Tibial nerve (tissue), 4 donors: ENCODE results near the gene PSMD14. TPM values are rescaled to one million over a fixed set of nuclear protein-coding genes. Genes with fewer than 3 reads are reported as not detected.

Experiments used
- DNase-seq, 2 donors: peaks; one replicate each; pipeline ENCODE4 v3.0.0-alpha.2; 2019; ENCODE audit warnings: low spot score in 2 of 2
- H3K27ac ChIP-seq, 4 donors: fragments of 200-600 bp; sonication (generic) in 3 of 4; one replicate each; pipeline ENCODE4 v1.5.1; 2017 to 2019; ENCODE audit warnings: mild to moderate bottlenecking in 1 of 4
- H3K27me3 ChIP-seq, 2 donors: fragments of 200-600 bp; sonication (generic) in 1 of 2; one replicate each; pipeline versions ENCODE4 v1.5.1 to v1.6.0; 2017 to 2019
- H3K36me3 ChIP-seq, 3 donors: fragments of 200-600 bp; sonication (generic); one replicate each; pipeline ENCODE4 v1.5.1; 2018 to 2019
- H3K4me1 ChIP-seq, 4 donors: fragments of 200-600 bp; sonication (generic) in 3 of 4; one replicate each; pipeline ENCODE4 v1.5.1; 2017 to 2019
- H3K4me3 ChIP-seq, 4 donors: fragments of 200-600 bp; sonication (generic) in 3 of 4; one replicate each; pipeline ENCODE4 v1.5.1; 2017 to 2019; ENCODE audit warnings: mild to moderate bottlenecking in 1 of 4, moderate library complexity in 1 of 4
- H3K9me3 ChIP-seq, 4 donors: fragments of 200-600 bp; sonication (generic) in 3 of 4; one replicate each; pipeline ENCODE4 v1.5.1; 2017 to 2019
- EP300 ChIP-seq, 2 donors: sonication (generic); formaldehyde crosslinking; IDR thresholded peaks; one replicate each; pipeline ENCODE4 v1.6.1; 2017; ENCODE audit warnings: antibody characterized with exemption in 2 of 2, mild to moderate bottlenecking in 1 of 2
- POLR2A ChIP-seq, 2 donors: fragments of 450-650 bp; IDR thresholded peaks; one replicate each; pipeline ENCODE4 v1.6.1; 2017; ENCODE audit warnings: antibody characterized with exemption in 2 of 2, mild to moderate bottlenecking in 2 of 2, moderate library complexity in 2 of 2
- WGBS, 2 donors: methylation state at CpG; one replicate each; pipeline ENCODE4 v1.1.5; 2018; 5-methylcytosine and 5-hydroxymethylcytosine counted together
- total RNA-seq, 4 donors: library from RNA; depleted of rRNA; stranded (reverse); fragments of >200 nt; gene quantifications; one replicate each; pipeline ENCODE4 v1.1.0, GENCODE V29; 2016
- TF ChIP-seq, protein P1 (sequence below), 5 experiments: fragments of 200-600 bp in 3 of 5; fragments of 450-650 bp in 2 of 5; sonication (generic) in 3 of 5; IDR thresholded peaks; one replicate each; pipeline ENCODE4 v1.5.1; 2016 to 2019; ENCODE audit warnings: antibody characterized with exemption in 5 of 5, mild to moderate bottlenecking in 3 of 5, moderate library complexity in 2 of 5

Gene PSMD14
- total RNA-seq, 4 donors from 2014 or later, result 22.0 to 29.1 (median 26.4) TPM

DNA sequence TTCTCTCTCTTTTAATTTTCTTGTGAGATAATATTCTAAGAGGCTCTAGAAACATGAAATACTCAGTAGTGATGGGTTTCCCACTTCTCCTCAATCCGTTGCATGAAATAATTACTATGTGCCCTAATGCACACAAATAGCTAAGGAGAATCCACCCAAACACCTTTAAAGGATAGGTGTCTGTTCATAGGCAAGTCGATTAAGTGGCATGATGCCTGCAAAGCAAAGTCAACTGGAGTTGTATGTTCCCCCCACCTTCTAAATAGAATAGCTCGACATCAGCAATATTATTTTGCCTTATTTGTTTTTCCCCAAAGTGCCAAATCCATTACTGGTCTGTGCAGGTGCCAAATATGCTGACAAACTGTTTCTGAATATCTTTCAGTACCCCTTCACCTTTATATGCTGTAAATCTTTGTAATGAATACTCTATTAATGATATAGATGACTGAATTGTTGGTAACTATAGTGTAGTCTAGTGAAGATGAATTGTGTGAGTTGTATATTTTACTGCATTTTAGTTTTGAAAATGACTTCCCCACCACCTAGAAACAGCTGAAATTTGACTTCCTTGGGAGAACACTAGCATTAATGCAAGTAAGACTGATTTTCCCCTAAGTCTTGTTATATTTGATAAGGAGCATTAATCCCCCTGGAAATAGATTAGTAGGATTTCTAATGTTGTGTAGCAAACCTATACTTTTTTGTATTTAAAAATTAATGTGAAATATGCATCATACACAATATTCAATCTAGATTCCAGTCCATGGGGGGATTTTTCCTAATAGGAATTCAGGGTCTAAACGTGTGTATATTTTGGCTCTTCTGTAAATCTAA lies 116.9 kb downstream of the PSMD14 start:
- Histone ChIP-seq H3K4me3 (no peak overlapping the region), H3K9me3 (no peaks in the 10 kb centered on the region), H3K27me3 (peaks cover 18 to 98% of the 10 kb centered on the region in 2 donors), H3K36me3 (no peaks in the 10 kb centered on the region), H3K4me1 (peaks cover 0 to 28% (median 4%) of the 10 kb centered on the region in 4 donors), H3K27ac (no peak overlapping the region)
- 27 to 28% methylated on average over 4 of the region's 4 CpGs for WGBS, 2 donors
- TF ChIP-seq, protein P1, sequence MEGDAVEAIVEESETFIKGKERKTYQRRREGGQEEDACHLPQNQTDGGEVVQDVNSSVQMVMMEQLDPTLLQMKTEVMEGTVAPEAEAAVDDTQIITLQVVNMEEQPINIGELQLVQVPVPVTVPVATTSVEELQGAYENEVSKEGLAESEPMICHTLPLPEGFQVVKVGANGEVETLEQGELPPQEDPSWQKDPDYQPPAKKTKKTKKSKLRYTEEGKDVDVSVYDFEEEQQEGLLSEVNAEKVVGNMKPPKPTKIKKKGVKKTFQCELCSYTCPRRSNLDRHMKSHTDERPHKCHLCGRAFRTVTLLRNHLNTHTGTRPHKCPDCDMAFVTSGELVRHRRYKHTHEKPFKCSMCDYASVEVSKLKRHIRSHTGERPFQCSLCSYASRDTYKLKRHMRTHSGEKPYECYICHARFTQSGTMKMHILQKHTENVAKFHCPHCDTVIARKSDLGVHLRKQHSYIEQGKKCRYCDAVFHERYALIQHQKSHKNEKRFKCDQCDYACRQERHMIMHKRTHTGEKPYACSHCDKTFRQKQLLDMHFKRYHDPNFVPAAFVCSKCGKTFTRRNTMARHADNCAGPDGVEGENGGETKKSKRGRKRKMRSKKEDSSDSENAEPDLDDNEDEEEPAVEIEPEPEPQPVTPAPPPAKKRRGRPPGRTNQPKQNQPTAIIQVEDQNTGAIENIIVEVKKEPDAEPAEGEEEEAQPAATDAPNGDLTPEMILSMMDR (IDR thresholded peaks at IDR 0.05), result no peak
- TF ChIP-seq POLR2A (IDR thresholded peaks at IDR 0.05), result no peak
- no peak for TF ChIP-seq EP300 (IDR thresholded peaks at IDR 0.05)
- no peak for DNase-seq

DNA sequence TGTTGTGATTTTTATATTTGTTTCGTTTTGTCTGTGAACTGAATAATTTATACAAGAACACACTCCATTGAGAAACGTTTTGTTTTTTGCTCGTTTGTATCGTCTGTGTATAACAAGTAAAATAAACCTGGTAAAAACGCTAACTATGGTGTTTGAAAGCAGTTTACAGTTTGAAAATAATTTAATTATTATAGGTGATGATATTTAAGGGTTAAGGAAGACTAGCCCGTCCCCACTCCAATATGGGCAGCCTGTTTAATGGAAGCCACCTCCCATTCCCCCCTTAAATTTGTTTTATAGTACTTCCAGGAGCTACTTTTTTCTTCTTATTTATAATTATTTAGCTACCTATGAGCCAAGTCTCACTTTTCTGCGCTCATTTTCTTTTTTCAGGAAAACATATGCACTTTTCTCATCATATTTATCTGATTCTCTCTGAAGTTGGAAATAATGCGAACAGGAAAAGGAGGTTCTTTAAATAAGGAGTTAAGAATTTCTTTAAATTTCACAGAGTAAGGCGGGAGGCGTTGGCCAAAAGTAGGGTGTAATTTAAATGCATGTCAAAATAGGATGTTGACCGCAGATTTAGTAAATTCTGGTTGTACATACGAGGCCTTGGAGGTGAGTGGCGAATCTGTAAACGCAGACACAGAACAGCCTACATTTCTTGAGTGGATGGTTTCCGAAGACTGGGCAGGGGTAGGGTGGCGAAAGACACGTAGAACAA lies 117.7 kb downstream of the PSMD14 start:
- Histone ChIP-seq H3K27ac (no peak overlapping the region), H3K9me3 (no peaks in the 10 kb centered on the region), H3K4me1 (peaks cover 0 to 28% (median 4%) of the 10 kb centered on the region in 4 donors), H3K27me3 (peaks cover 16 to 98% of the 10 kb centered on the region in 2 donors), H3K36me3 (no peaks in the 10 kb centered on the region), H3K4me3 (no peak overlapping the region)
- WGBS, 2 donors, result 25 to 28% methylated on average over 17 of the region's 17 CpGs
- TF ChIP-seq, protein P1 (IDR thresholded peaks at IDR 0.05), result no peak
- no peak for TF ChIP-seq EP300 (IDR thresholded peaks at IDR 0.05)
- no peak for TF ChIP-seq POLR2A (IDR thresholded peaks at IDR 0.05)
- no peak for DNase-seq

DNA sequence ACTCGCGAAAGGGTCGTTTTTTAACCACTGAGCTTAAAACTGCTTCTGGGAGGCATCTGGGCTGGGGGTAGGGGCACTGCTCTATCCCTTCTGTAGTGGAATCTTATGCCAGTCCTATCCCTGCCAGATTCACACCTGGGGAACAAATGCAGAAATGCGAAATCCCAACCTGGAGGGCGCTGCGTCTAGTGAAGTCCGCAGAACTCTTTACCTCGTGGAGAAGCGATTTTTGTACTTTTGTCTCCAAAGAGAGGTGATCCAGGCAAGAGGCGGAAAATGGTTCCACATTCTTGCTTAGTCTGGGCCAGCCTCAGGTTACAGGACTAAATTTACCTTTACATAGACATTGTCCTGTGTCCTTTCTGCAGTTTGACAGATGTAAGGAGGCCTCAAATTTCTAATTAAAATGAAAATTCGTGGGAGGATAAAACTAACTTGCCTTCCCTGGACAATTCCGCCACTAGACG lies 118.3 kb downstream of the PSMD14 start:
- H3K4me3 ChIP-seq, result peak overlapping the region in 1 of 4 donors; percentile 31
- H3K27ac ChIP-seq, result no peak overlapping the region
- H3K36me3 ChIP-seq, result no peaks in the 10 kb centered on the region
- peaks cover 0 to 28% (median 4%) of the 10 kb centered on the region in 4 donors for H3K4me1 ChIP-seq
- H3K27me3 ChIP-seq, result peaks cover 15 to 96% of the 10 kb centered on the region in 2 donors
- H3K9me3 ChIP-seq, result no peaks in the 10 kb centered on the region
- WGBS, 2 donors, result 15 to 17% methylated on average over 13 of the region's 13 CpGs
- TF ChIP-seq POLR2A (IDR thresholded peaks at IDR 0.05) (no peak), EP300 (IDR thresholded peaks at IDR 0.05) (no peak)
- TF ChIP-seq, protein P1 (IDR thresholded peaks at IDR 0.05), result peak in 2 of 5 experiments; percentile 14 to 40
- no peak for DNase-seq

DNA sequence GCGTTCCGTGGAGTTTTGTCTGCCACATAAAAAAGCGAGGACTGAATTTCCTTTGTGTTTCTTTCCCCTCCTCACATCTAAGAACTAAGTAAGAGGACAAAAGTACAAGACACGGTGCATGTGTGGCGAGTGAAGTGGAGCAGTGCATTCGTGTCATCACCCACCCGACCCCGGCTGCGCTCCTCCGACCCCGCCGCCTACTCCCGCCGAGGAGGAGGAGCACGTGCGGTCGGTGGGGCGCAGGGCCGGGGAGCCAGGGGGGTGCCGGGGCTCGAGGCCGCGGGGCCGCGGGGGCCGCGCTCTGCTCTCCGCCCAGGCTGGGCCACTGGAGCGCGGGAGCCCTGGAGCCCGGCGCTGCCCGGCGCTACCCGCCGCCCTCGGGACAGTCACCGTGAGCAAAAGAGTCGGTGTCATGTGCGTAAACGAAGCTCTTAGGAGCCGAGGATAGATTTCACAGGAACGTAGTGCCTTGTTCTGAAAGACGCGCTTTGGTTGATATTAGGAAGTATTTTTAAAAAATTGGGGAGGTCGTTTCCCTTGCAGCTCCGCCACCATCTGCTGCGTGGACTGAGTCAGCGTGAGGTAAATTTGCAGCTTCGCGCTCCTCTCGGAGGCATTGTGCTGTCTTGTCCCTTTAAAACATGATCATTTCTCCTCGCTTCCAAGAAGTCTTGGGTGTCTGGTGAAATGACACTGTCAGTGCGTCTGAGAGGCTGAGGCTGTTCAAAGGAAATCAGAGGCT lies 118.9 kb downstream of the PSMD14 start:
- TF ChIP-seq POLR2A (IDR thresholded peaks at IDR 0.05), result no peak
- TF ChIP-seq, protein P1 (IDR thresholded peaks at IDR 0.05), result no peak
- no peak for TF ChIP-seq EP300 (IDR thresholded peaks at IDR 0.05)
- Histone ChIP-seq H3K27ac (no peak overlapping the region), H3K4me1 (peaks cover 0 to 28% (median 4%) of the 10 kb centered on the region in 4 donors), H3K4me3 (peak overlapping the region in 1 of 4 donors; percentile 31), H3K27me3 (peaks cover 15 to 96% of the 10 kb centered on the region in 2 donors), H3K9me3 (no peaks in the 10 kb centered on the region), H3K36me3 (no peaks in the 10 kb centered on the region)
- no peak for DNase-seq
- 3 to 11% methylated on average over 21 to 50 of the region's 54 CpGs for WGBS, 2 donors
